ENCODE measurements around the gene MADCAM1.

DNA sequence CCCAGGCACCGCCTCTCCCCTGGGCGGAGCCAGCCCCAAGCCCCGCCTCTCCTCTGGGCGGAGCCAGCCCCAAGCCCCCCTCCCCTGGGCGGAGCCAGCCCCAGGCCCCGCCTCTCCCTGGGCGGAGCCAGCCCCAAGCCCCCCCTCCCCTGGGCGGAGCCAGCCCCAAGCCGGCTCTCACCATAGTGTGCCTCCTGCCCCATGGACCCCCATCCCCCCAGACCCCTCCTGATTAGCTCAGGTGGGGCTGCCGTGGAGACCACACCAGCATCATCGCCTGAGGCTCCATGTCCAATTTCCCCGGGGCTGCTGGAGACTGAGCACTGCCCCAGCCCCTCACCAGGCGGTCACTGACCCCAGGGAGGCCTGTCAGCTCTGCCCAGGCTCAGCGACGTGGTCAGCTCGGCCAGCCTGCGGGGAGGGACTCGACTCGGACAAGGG, 4.2 kb upstream of the MADCAM1 start:
- TF ChIP-seq, protein P1, sequence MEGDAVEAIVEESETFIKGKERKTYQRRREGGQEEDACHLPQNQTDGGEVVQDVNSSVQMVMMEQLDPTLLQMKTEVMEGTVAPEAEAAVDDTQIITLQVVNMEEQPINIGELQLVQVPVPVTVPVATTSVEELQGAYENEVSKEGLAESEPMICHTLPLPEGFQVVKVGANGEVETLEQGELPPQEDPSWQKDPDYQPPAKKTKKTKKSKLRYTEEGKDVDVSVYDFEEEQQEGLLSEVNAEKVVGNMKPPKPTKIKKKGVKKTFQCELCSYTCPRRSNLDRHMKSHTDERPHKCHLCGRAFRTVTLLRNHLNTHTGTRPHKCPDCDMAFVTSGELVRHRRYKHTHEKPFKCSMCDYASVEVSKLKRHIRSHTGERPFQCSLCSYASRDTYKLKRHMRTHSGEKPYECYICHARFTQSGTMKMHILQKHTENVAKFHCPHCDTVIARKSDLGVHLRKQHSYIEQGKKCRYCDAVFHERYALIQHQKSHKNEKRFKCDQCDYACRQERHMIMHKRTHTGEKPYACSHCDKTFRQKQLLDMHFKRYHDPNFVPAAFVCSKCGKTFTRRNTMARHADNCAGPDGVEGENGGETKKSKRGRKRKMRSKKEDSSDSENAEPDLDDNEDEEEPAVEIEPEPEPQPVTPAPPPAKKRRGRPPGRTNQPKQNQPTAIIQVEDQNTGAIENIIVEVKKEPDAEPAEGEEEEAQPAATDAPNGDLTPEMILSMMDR (conservative IDR thresholded peaks at IDR 0.05; ENCODE audit: low read length) = no peak
- TF ChIP-seq EZH2phosphoT487 (IDR thresholded peaks at IDR 0.05; ENCODE audit: borderline replicate concordance, low read depth, low read length) = no peak

Data from OCI-LY7 (cell line).